Mucosa of gallbladder (tissue), 1 donor: ENCODE measurements around the gene ACOX1. TPM values are rescaled to one million over a fixed set of nuclear protein-coding genes. Genes with fewer than 3 reads are reported as not detected.
A peak's percentile ranks its signal among the peaks of the same experiment; 100 is the strongest.
"Not testable (repeated sequence)": the region's sequence is repeated elsewhere in the genome, so short reads cannot be mapped to it uniquely, and the experiment has no call there.

Source experiments
- DNase-seq: peaks from one replicate; pipeline ENCODE4 v3.0.0-alpha.2; 2020; ENCODE audit warnings: low spot score
- total RNA-seq: library from RNA; stranded (reverse); gene quantifications from one replicate; pipeline ENCODE4 v1.2.1, GENCODE V29; 2021
- donor health status: DM: no; HTN: no; CAD: no.

ACOX1 gene
- total RNA-seq, 1 donor from 2014 or later, result 102 TPM

- no peak for DNase-seq
Measured at GRCh38 chr17:75981019-75981615, 2.2 kb upstream of the ACOX1 start.

- DNase-seq, result no peak
Measured at GRCh38 chr17:75980188-75981018, 1.4 kb upstream of the ACOX1 start.

GRCh38 chr17:75979705-75980187 is 780 bp upstream of the ACOX1 start:
- no peak for DNase-seq

- DNase-seq, result no peak
Measured at GRCh38 chr17:75976175-75976848, 2.7 kb downstream of the ACOX1 start.

- DNase-seq, result no peak
Measured at GRCh38 chr17:75975757-75976174, 3.2 kb downstream of the ACOX1 start.

- not testable (repeated sequence) for DNase-seq
Measured at GRCh38 chr17:75975187-75975586, 3.8 kb downstream of the ACOX1 start.

- DNase-seq, result no peak
Measured at GRCh38 chr17:75970626-75971025, 8.3 kb downstream of the ACOX1 start.

GRCh38 chr17:75970011-75970523 is 8.9 kb downstream of the ACOX1 start:
- DNase-seq, result no peak

- DNase-seq, result not testable (repeated sequence)
Measured at GRCh38 chr17:75969044-75969443, 9.9 kb downstream of the ACOX1 start.

- no peak for DNase-seq
Measured at GRCh38 chr17:75965468-75965867, 13.5 kb downstream of the ACOX1 start.

GRCh38 chr17:75959839-75960511 is 19.0 kb downstream of the ACOX1 start:
- no peak for DNase-seq

- no peak for DNase-seq
Measured at GRCh38 chr17:75959051-75959838, 19.7 kb downstream of the ACOX1 start.

- no peak for DNase-seq
Measured at GRCh38 chr17:75950855-75951554, 28.0 kb downstream of the ACOX1 start.

GRCh38 chr17:75950421-75950820 is 28.5 kb downstream of the ACOX1 start:
- DNase-seq, result no peak

- DNase-seq, result no peak
Measured at GRCh38 chr17:75945211-75945610, 33.8 kb downstream of the ACOX1 start.

GRCh38 chr17:75943491-75943890 is 35.5 kb downstream of the ACOX1 start:
- no peak for DNase-seq

- DNase-seq, result no peak
Measured at GRCh38 chr17:75942473-75942872, 36.5 kb downstream of the ACOX1 start.

- DNase-seq, result no peak
Measured at GRCh38 chr17:75941442-75941819, 37.5 kb downstream of the ACOX1 start.

GRCh38 chr17:75940727-75941441 is 38.1 kb downstream of the ACOX1 start, which contains the start of gene FBF1:
FBF1 (minus strand) TSS chr17:75941042; CDS start chr17:75938149, 2,893 bp downstream.
- peak; percentile 95 for DNase-seq

GRCh38 chr17:75937652-75938051 is 41.3 kb downstream of the ACOX1 start:
- no peak for DNase-seq
